NCI-H345 treated with DMSO at 0.1 percent for 48 hours (cell line): ENCODE data around the gene DUS4L.

Source experiments
- DNase-seq: peaks from one replicate; lab custom pipeline; 2025; ENCODE audit not compliant: unreplicated experiment; lab: John Stamatoyannopoulos, UW

Gene DUS4L

GRCh38 chr7:107579885-107580715 is 16.3 kb downstream of the DUS4L start, which contains the start of gene BCAP29:
BCAP29 (plus strand) TSS chr7:107580246; CDS start chr7:107580773, 527 bp downstream.
- DNase-seq, result peak; percentile 46

- DNase-seq, result no peak
Observed at GRCh38 chr7:107580716-107581383, 17.1 kb downstream of the DUS4L start.

- no peak for DNase-seq
Observed at GRCh38 chr7:107581387-107582013, 17.7 kb downstream of the DUS4L start.

- no peak for DNase-seq
Observed at GRCh38 chr7:107582875-107583274, 19.1 kb downstream of the DUS4L start.

GRCh38 chr7:107584716-107585115 is 20.9 kb downstream of the DUS4L start:
- no peak for DNase-seq

GRCh38 chr7:107588529-107589130 is 24.9 kb downstream of the DUS4L start:
- no peak for DNase-seq

- no peak for DNase-seq
Observed at GRCh38 chr7:107591421-107591820, 27.6 kb downstream of the DUS4L start.

GRCh38 chr7:107592361-107593024 is 28.7 kb downstream of the DUS4L start:
- DNase-seq, result no peak

GRCh38 chr7:107593025-107593410 is 29.2 kb downstream of the DUS4L start:
- DNase-seq, result no peak

- no peak for DNase-seq
Observed at GRCh38 chr7:107594961-107595737, 31.4 kb downstream of the DUS4L start.

- no peak for DNase-seq
Observed at GRCh38 chr7:107596881-107597581, 33.3 kb downstream of the DUS4L start.

- no peak for DNase-seq
Observed at GRCh38 chr7:107597582-107597916, 33.8 kb downstream of the DUS4L start.

- no peak for DNase-seq
Observed at GRCh38 chr7:107597953-107598352, 34.2 kb downstream of the DUS4L start.

GRCh38 chr7:107599262-107599661 is 35.5 kb downstream of the DUS4L start:
- no peak for DNase-seq

GRCh38 chr7:107600816-107601215 is 37.0 kb downstream of the DUS4L start:
- no peak for DNase-seq

- no peak for DNase-seq
Observed at GRCh38 chr7:107605218-107605815, 41.5 kb downstream of the DUS4L start.

- no peak for DNase-seq
Observed at GRCh38 chr7:107606303-107606702, 42.5 kb downstream of the DUS4L start.

GRCh38 chr7:107609811-107610261 is 46.1 kb downstream of the DUS4L start:
- no peak for DNase-seq

- no peak for DNase-seq
Observed at GRCh38 chr7:107610323-107610722, 46.6 kb downstream of the DUS4L start.
